ENCODE results near the gene ID2. TPM values are rescaled to one million over a fixed set of nuclear protein-coding genes. Genes with fewer than 3 reads are reported as not detected.

The ID2 gene
- total and polyA plus RNA-seq, 7 donors, result 154 to 615 (median 376) TPM

DNA sequence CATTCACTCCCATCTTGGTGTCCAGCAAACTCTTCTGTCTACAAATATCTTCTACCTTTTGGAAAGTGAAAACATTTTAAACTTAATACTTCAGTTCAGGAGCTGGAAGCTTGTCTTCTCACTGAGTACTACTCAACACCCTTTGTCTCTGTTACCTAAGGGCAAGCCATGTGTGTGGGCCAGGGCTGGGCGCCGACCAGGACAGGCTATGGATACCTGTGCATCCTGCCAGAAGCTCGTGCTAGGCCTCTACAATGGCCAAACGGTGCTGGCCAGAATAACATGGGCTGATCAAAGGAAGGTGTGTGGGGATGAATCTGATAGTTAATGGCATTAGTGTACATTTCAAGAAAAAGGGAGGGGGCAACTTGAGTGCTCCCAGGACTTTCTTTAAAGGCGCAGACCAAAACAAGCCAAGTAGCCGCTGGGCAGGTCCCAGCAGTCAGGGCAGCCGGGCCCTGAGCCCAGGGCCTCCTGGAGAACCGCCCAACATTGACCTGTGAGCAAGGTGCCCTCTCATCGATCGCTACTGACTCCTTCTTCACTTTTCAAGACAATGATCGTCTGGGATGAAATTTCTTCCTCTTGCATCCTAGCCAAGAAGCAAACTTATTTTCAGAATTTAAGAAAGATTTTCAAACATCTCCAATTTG lies 29.0 kb upstream of the ID2 start:
- DNase-seq, result peak; percentile 46
- Histone ChIP-seq H3K9me3 (no peaks in the 10 kb centered on the region), H3K4me3 (no peak overlapping the region), H3K27ac (no peak overlapping the region), H3K36me3 (no peaks in the 10 kb centered on the region), H3K4me1 (no peaks in the 10 kb centered on the region), H3K27me3 (no peaks in the 10 kb centered on the region)
- intact Hi-C loops (cut with DNase I), result no loop called here
- TF ChIP-seq, protein P1, sequence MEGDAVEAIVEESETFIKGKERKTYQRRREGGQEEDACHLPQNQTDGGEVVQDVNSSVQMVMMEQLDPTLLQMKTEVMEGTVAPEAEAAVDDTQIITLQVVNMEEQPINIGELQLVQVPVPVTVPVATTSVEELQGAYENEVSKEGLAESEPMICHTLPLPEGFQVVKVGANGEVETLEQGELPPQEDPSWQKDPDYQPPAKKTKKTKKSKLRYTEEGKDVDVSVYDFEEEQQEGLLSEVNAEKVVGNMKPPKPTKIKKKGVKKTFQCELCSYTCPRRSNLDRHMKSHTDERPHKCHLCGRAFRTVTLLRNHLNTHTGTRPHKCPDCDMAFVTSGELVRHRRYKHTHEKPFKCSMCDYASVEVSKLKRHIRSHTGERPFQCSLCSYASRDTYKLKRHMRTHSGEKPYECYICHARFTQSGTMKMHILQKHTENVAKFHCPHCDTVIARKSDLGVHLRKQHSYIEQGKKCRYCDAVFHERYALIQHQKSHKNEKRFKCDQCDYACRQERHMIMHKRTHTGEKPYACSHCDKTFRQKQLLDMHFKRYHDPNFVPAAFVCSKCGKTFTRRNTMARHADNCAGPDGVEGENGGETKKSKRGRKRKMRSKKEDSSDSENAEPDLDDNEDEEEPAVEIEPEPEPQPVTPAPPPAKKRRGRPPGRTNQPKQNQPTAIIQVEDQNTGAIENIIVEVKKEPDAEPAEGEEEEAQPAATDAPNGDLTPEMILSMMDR (IDR thresholded peaks at IDR 0.05), result no peak
- TF ChIP-seq POLR2A (IDR thresholded peaks at IDR 0.05) (no peak), POLR2AphosphoS5 (IDR thresholded peaks at IDR 0.05) (no peak), EP300 (IDR thresholded peaks at IDR 0.05) (no peak)
- 94% methylated on average over 11 of the region's 11 CpGs for WGBS, 2 donors

DNA sequence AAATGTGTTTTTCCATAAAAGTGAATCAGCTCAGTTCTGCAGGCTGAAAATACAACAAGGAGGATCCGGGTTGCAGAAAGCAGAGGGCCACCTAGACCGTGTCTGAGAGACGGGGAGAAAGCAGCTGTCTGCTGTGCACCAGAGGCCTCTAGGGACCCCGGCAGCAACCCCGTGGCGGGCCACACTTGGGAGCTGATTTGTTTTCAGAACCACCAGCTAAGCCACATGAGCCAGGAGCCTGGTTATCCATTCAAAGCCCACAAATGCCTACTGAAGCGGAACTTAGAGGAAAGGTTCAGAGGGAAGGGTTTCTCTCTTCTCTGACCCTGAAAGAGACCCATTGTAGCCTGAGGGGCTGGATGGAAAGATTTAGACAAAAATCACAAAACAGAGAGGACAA lies 28.4 kb upstream of the ID2 start:
- DNase-seq, result peak; percentile 45
- Histone ChIP-seq H3K27ac (no peak overlapping the region), H3K9me3 (no peaks in the 10 kb centered on the region), H3K27me3 (no peaks in the 10 kb centered on the region), H3K4me1 (no peaks in the 10 kb centered on the region), H3K36me3 (no peaks in the 10 kb centered on the region), H3K4me3 (no peak overlapping the region)
- WGBS, 2 donors, result 73 to 93% methylated on average over 7 of the region's 7 CpGs
- no peak for TF ChIP-seq POLR2A (IDR thresholded peaks at IDR 0.05)
- intact Hi-C loops (cut with DNase I), result no loop called here

DNA sequence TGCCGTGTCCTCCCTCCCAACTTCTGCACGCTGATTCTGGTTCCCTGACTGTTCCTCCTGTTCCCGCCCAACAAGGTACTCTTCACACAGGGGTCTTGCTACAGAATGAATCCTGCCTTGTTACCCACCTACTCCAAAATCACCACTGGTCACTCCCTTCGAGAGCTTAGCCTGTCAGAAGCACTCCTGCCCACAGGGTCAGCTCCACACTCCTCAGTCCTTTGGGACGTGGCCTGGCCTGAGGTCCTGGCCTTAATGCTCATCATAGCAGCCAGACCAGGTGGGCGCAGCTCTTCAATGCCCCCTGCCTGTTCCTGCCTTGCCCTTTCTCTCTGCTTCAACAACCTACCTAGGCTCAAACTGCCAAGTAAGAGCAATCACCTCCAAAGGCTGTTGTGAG lies 27.8 kb upstream of the ID2 start:
- Histone ChIP-seq H3K9me3 (no peaks in the 10 kb centered on the region), H3K4me3 (no peak overlapping the region), H3K27ac (no peak overlapping the region), H3K4me1 (no peaks in the 10 kb centered on the region), H3K36me3 (no peaks in the 10 kb centered on the region), H3K27me3 (no peaks in the 10 kb centered on the region)
- peak; percentile 37 for DNase-seq
- intact Hi-C loops (cut with DNase I), result no loop called here
- WGBS, 2 donors, result 94% methylated on average over 6 of the region's 6 CpGs
- TF ChIP-seq POLR2AphosphoS5 (IDR thresholded peaks at IDR 0.05) (no peak), POLR2A (IDR thresholded peaks at IDR 0.05) (no peak)
- TF ChIP-seq, protein P1 (IDR thresholded peaks at IDR 0.05), result no peak

DNA sequence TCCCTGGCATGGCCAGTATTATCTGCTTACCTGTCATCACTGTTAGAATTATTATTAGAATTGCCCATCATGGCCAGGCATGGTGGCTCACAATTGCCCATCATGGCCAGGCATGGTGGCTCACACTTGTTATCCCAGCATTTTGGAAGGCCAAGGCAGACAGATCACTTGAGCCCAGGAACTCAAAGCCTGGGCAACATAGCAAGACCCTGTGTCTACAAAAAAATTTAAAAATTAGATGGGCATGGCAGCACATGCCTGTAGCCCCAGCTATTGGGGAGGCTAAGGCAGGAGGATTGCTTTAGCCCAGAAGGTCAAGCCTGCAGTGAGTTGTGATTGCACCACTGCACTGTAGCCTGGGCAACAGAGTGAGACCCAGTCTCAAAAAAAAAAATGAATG lies 27.4 kb upstream of the ID2 start:
- no peaks in the 10 kb centered on the region for H3K27me3 ChIP-seq
- DNase-seq, result no peak
- no peaks in the 10 kb centered on the region for H3K4me1 ChIP-seq
- H3K4me3 ChIP-seq, result no peak overlapping the region
- TF ChIP-seq POLR2AphosphoS5 (IDR thresholded peaks at IDR 0.05) (no peak), POLR2A (IDR thresholded peaks at IDR 0.05) (no peak), EP300 (IDR thresholded peaks at IDR 0.05) (no peak)
- TF ChIP-seq, protein P1 (IDR thresholded peaks at IDR 0.05), result no peak
- H3K9me3 ChIP-seq, result no peaks in the 10 kb centered on the region
- no peak overlapping the region for H3K27ac ChIP-seq
- H3K36me3 ChIP-seq, result no peaks in the 10 kb centered on the region
- intact Hi-C loops (cut with DNase I), result no loop called here

DNA sequence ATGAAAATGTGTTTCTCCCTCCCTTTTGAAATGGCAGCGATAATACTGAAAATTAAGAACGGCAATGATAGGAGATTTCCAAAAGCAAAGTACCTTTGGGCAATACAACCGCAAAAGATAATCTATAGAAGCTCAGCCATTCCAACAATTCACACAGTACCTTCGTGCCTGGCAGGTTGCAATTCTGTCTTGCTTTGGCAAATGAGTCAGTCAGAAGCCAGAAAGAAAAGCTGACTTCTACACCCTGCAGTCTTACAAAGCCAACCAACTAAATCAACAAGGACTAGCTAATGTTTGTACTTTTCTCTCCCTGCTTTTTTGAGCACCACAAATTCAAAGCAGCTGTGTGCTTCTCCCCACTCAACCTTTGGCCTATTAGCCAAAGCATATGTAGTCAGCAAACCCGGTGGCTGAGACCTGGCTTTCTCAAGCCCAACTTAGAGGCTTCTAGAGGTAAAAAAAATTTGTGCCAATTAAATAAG lies 25.7 kb upstream of the ID2 start:
- intact Hi-C loops (cut with DNase I), result no loop called here
- Histone ChIP-seq H3K36me3 (no peaks in the 10 kb centered on the region), H3K4me3 (no peak overlapping the region), H3K9me3 (no peaks in the 10 kb centered on the region), H3K27ac (no peak overlapping the region), H3K27me3 (no peaks in the 10 kb centered on the region), H3K4me1 (peaks cover 0 to under 1% (median 0%) of the 10 kb centered on the region in 4 donors)
- no peak for DNase-seq
- 88 to 92% methylated on average over 5 of the region's 5 CpGs for WGBS, 2 donors
- TF ChIP-seq EP300 (IDR thresholded peaks at IDR 0.05) (no peak), POLR2A (IDR thresholded peaks at IDR 0.05) (no peak), POLR2AphosphoS5 (IDR thresholded peaks at IDR 0.05) (no peak)
- TF ChIP-seq, protein P1 (IDR thresholded peaks at IDR 0.05), result no peak
